ENCODE measurements around the gene IP6K1.
"Not testable (repeated sequence)": the region's sequence is repeated elsewhere in the genome, so short reads cannot be mapped to it uniquely, and the experiment has no call there.

IP6K1 gene

DNA sequence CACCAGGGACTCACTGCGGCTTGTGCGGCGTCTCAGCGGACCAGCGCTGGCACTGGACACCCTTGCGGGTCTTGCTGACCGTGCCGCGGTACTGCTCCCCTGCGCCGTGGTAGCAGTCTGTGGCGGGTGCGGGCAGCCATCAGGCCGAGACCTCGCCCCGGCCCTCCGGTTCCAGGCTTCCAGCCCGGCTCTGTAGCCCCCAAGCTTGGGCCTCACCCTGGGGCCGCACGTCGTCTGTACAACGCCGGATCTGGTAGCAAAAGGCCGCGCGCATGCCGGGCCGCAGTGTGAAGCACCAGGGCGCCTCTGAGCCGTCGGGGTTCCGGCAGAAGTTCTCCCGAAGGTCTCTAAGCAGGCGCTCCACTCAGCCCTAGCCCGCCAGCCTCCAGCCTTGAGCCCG is 100.5 kb downstream of the IP6K1 start:
- DNase-seq = not testable (repeated sequence)

DNA sequence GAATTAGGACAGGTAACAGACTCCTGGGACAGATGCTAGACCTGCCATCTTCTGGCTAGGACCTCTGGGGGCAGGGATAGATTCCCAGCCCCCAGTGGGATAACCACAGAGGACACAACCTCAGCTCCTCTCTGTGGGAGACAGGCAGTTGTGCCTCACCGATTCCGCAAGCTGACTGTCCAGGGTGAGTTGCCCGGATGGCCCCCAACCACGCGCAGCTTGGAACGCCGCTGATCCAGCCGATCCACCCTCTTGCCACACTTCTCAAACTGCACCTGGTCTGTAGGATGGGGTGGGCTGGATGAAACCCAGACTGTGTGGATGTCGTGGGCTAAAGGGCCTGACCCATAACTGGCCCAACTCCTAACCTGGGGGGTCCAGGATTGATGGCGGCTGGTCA is 101.2 kb downstream of the IP6K1 start:
- not testable (repeated sequence) for DNase-seq

GRCh38 chr3:49684453-49684852 is 101.9 kb downstream of the IP6K1 start:
- DNase-seq = not testable (repeated sequence)

GRCh38 chr3:49683162-49683561 is 103.2 kb downstream of the IP6K1 start:
- no peak for DNase-seq

GRCh38 chr3:49681543-49681942 is 104.8 kb downstream of the IP6K1 start:
- DNase-seq = no peak

GRCh38 chr3:49681232-49681522 is 105.2 kb downstream of the IP6K1 start:
- DNase-seq = no peak

GRCh38 chr3:49680493-49681231 is 105.7 kb downstream of the IP6K1 start:
- DNase-seq = no peak

DNA sequence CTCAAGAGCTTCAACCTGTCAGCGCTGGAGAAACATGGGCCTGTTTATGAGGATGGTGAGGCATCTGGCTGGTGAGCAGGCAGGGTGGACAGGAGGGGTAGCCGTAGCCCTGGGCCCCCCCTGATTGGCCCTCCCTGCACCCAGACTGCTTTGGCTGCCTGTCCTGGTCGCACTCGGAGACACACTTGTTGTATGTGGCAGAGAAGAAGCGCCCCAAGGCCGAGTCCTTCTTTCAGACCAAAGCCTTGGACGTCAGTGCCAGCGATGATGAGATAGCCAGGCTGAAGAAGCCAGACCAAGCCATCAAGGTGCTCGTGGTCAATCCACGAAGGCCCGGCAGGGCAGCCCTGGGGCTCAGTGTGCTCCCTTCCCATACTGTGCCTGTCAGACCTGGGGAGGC is 110.4 kb downstream of the IP6K1 start:
- DNase-seq = no peak

GRCh38 chr3:49674497-49674983 is 111.8 kb downstream of the IP6K1 start:
- DNase-seq = peak; percentile 25
